GM19395 (cell line): ENCODE results near the gene CENPF.
"Not testable (repeated sequence)": the region's sequence is repeated elsewhere in the genome, so short reads cannot be mapped to it uniquely, and the experiment has no call there.

ENCODE experiments used
- ATAC-seq: cut with Tn5 transposase; IDR thresholded peaks from one replicate; pipeline ENCODE4 v1.9.1; 2021; ENCODE audit warnings: mild to moderate bottlenecking, moderate library complexity; ENCODE audit not compliant: unreplicated experiment

Gene CENPF

GRCh38 chr1:214650664-214651063 lies 47.7 kb downstream of the CENPF start:
- ATAC-seq: no peak

DNA sequence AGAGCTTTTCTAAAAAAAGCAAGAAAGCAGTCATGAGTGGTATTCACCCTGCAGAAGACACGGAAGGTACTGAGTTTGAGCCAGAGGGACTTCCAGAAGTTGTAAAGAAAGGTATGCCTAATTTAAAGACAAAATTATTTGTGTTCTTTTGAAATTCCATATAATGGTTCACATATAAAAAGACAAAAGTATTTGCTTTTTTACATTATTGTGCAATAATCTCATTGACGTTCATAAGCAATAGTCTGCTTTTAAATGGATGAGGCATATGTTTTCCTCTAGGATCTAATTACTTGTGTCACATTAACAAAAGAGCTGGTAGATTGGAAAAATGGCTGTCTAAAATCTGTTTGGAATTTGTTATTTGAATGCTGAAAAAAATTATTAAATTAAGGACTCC lies 54.3 kb downstream of the CENPF start:
- no peak for ATAC-seq

- no peak for ATAC-seq
These were observed 55.2 kb downstream of the CENPF start for GRCh38 chr1:214658175-214658574.

- ATAC-seq: no peak
These were observed 55.8 kb downstream of the CENPF start for GRCh38 chr1:214658785-214659184.

DNA sequence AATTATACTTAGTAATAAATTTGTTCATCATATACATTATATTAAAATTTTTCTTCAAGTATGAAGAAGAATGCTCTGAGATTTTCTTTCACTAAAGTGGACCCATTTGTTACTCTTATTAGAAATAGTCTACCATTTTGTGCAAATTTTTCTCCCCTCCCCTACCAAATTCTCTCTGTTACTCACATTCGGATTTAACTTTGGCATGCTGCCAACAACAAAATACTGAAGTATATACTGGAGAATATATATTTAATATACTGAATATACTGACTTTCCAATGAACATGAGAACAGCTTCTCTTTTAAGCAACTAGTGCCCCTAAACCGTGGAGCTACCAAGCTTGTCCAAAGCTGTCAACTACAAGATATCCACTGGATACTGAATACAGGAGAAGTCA lies 57.2 kb downstream of the CENPF start:
- no peak for ATAC-seq

- no peak for ATAC-seq
These were observed 57.9 kb downstream of the CENPF start for GRCh38 chr1:214660900-214661299.

- no peak for ATAC-seq
These were observed 59.3 kb downstream of the CENPF start for GRCh38 chr1:214662223-214662785.

GRCh38 chr1:214664651-214665433 lies 61.8 kb downstream of the CENPF start:
- no peak for ATAC-seq

DNA sequence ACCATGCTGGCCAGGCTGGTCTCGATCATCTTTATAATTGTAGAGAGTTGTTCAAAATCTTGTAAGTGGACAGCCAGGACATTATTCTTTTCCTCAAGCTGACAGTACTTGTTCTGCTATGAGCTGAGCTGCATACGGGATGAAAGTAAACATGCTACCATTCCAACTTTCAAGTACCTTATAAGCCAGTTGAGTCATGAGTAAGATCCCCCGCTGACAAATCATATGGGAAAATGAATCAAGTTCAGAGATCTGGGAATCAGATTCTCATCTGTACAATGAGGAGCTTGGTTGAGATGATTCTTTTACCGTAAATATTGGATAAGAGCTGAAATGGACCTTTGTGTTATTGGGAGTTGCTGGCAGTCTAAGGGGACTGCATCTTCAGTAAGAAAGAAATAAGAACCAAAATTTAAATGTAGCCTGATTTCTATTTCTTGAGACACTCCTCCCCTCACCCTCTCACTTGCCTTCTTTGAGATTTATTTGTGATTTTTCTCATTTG lies 62.7 kb downstream of the CENPF start:
- ATAC-seq: no peak

DNA sequence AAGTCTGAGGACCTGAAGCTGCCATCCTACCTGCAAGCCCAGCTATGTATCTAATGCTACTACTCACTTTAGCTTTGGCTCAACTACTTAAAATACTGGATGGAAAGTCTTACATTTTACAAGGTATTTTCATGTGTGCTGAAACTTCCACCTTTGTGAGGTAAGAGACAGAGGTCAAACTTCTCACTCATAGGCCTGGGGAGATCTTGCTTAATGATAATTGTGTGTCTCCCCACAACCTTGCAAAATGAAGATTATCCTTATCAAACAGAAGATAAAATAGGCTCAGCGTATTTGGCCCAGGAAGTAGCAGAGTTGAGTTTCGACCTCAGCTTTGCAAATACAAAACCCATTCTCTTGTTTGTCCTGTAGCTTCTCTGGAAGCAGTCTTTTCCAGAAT lies 63.7 kb downstream of the CENPF start:
- no peak for ATAC-seq

DNA sequence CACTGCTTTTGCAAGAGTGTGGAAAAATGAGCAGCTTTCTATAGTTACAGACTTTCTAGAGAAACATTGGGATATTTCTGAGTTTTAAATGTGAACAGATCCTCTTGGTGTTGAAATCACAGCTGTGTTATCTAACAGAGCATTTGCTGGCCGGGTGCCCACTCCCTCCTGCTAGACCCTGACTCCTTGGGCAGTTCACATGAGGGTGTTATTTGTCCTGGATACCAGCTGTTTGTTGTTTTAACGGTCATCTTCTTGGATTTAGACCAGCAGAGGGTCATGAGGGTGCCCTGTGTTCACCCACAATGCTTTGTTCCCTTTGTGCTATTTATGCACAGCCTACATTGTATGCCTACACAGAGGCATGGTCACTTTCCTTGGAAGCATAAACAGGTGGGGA lies 67.1 kb downstream of the CENPF start:
- ATAC-seq: no peak

- not testable (repeated sequence) for ATAC-seq
These were observed 70.0 kb downstream of the CENPF start for GRCh38 chr1:214673029-214673428.

GRCh38 chr1:214673576-214673975 lies 70.6 kb downstream of the CENPF start:
- no peak for ATAC-seq

- not testable (repeated sequence) for ATAC-seq
These were observed 72.5 kb downstream of the CENPF start for GRCh38 chr1:214675524-214675923.

DNA sequence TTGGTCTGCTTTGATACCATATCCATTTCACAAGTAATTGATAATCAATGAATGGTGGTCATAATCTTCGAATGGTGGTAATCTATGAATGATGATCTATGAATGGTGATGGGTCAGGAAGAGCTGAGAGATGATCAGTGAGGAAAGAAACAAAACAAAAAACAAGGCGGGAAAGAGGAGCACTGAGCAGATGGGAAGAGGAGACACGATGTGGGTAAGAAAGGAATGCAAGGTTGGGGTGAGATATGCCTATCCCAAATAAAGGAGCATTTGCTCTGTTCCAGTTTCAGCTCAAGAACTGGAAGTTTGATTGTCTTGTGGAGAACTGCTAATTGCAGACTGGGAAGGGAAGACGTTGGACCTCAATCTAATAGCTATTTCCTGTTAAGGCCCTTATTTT lies 73.8 kb downstream of the CENPF start:
- ATAC-seq: no peak

DNA sequence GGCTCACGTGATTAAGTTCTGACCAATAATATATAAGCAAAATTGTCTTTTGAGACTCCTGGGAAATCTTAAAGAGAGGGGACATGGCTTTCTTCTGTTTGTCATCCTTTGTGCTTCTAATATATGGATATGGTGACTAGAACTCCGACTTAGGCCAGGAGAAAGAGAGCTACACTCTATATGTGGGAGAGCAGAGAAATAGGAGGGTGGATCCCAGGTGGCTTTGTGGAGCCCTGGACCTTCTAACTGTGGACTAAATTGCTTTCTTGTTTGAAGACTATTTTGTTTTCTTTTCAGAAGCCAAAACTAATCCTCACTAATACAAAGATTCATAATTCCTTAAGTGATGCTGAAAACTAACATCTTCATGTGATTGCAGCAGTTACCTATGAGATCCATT lies 75.0 kb downstream of the CENPF start:
- ATAC-seq: no peak

DNA sequence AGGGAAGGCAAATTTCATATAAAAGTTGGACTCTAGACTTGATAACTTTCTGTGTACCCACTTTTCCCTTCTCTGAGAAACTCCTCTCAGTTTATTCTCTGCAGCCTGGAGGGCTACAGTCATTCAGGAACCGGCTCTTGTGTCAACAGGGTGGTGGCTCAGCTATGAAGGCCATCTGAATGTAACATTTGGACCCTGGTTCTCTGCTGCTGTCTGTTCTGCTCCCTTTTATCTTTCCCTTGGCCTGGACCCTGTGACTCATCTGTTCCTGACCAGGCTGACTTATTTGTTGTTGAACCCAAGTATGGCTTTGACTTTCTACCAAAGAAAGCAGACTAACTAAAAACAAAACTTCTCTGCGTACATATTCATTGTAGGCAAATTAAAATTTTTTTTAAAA lies 75.4 kb downstream of the CENPF start:
- ATAC-seq: no peak

- no peak for ATAC-seq
These were observed 80.6 kb downstream of the CENPF start for GRCh38 chr1:214683621-214684020.

- ATAC-seq: no peak
These were observed 82.9 kb downstream of the CENPF start for GRCh38 chr1:214685906-214686305.

DNA sequence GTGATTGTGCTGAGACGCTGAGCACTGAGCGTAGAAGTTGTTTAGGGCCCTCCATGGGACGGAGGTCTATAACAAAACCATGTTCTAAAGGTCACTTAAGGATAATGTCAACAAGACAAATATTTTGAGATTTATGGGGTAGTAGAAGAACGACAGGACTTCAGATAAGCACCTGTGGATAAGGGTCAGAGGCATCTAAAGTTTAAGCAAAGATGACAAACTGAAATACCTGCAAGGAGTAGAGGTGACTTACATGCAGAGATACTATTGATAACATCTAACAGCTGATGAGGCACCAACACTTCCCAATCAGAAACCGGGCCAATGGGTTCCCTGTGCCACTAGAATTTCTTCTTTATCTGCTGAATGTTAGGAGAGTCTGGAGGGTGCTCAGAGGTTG lies 83.5 kb downstream of the CENPF start:
- no peak for ATAC-seq

- no peak for ATAC-seq
These were observed 85.9 kb downstream of the CENPF start for GRCh38 chr1:214688891-214689290.

DNA sequence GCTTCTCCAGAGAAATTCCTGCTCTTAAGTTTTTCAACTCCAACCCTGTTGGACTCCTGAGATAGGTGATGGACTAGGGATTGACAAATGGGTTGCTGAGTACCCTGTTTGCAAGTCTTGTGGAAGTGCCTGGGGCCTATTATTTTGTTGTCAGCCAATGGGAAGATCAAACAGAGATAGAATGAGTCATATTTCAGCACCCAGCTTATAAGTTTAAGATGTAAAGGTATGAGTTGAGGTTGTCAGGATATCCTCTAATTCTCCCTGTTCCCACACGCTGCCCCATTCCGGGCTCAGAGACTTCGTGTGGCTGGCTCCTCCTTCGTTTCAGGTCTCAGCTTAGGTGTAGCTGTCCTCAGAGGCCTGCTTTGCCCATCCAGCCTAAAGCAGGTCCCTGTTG lies 91.8 kb downstream of the CENPF start:
- no peak for ATAC-seq

GRCh38 chr1:214698559-214698958 lies 95.6 kb downstream of the CENPF start:
- ATAC-seq: no peak
